HFFc6 (cell line): ENCODE data around the gene ERBB2. TPM values are rescaled to one million over a fixed set of nuclear protein-coding genes. Genes with fewer than 3 reads are reported as not detected.

Source experiments
- DNase-seq: peaks from one replicate; pipeline ENCODE4 v3.0.0-alpha.2; 2018
- H3K27ac Mint-ChIP-seq: 2 replicates; pipeline ENCODE4 v1.8.0; 2020; ENCODE audit warnings: mild to moderate bottlenecking, mixed read lengths
- H3K27me3 Mint-ChIP-seq: 2 replicates; pipeline ENCODE4 v1.8.0; 2021; ENCODE audit warnings: mild to moderate bottlenecking, moderate library complexity, mixed read lengths; ENCODE audit not compliant: insufficient read depth
- H3K36me3 Mint-ChIP-seq: 2 replicates; pipeline ENCODE4 v1.8.0; 2021; ENCODE audit warnings: low read depth, mixed read lengths
- H3K4me1 Mint-ChIP-seq: 2 replicates; pipeline ENCODE4 v1.8.0; 2020; ENCODE audit warnings: low read depth, mixed read lengths
- H3K4me3 Mint-ChIP-seq: 2 replicates; pipeline ENCODE4 v1.8.0; 2020; ENCODE audit warnings: mild to moderate bottlenecking, moderate library complexity, mixed read lengths
- H3K9me3 Mint-ChIP-seq: 2 replicates; pipeline ENCODE4 v1.8.0; 2020; ENCODE audit warnings: mild to moderate bottlenecking, mixed read lengths
- CTCF ChIP-seq: fragments of 200-600 bp; sonication (generic); IDR thresholded peaks from 2 replicates; pipeline ENCODE4 v1.5.0; 2021; ENCODE audit warnings: antibody characterized with exemption, mild to moderate bottlenecking
- total RNA-seq, 6 experiments: library from RNA; stranded (reverse); fragmentation: NEBNext Ultra II Directional; extraction: Animal tissue kit (Norgen Biotek cat#: 25700); gene quantifications; 2 replicates in 1 of 6; 3 replicates in 5 of 6; pipeline ENCODE4 v1.2.3, GENCODE V29; 2021

The ERBB2 gene
- total RNA-seq, 6 experiments from 2014 or later = 51.9 to 67.2 (median 61.0) TPM

DNA sequence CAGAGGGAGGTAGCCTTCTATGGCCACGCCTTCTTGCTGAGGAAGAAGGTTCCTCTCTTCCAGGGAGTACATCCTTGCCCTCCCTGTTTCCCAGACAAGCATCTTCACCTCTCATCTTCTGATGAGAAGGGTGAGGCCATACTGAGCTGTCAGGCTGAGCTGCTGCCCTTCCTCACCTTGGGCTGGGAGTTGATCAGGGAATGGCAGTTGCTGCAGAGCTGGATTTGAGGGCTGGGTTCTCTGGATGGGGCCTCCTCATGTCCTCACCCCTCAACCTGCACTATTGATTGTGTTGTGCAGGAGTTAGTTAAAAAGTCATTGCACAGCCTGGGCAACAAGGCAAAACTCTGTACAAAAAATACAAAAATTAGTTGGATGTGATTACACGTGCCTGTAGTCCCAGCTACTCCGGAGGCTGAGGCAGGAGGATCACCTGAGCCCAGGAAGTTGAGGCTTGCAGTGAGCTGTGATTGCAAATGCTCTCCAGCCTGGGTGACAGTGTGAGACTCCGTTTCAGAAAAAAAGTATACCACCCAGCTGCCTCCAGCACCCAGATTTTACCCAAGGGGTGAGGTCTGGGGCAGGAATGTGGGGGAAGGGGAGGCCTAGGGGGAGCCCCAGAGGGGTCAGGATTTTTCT is 2.0 kb downstream of the ERBB2 start:
- H3K4me3 Mint-ChIP-seq = peak overlapping the region; percentile 94
- peaks cover 43% of the 10 kb centered on the region for H3K4me1 Mint-ChIP-seq
- no peak overlapping the region for H3K27ac Mint-ChIP-seq
- no peaks in the 10 kb centered on the region for H3K9me3 Mint-ChIP-seq
- no peaks in the 10 kb centered on the region for H3K36me3 Mint-ChIP-seq
- no peak for DNase-seq
- no peak for TF ChIP-seq CTCF
- peaks cover 2% of the 10 kb centered on the region for H3K27me3 Mint-ChIP-seq

- no peaks in the 10 kb centered on the region for H3K36me3 Mint-ChIP-seq
- H3K27me3 Mint-ChIP-seq = peaks cover 2% of the 10 kb centered on the region
- no peak for TF ChIP-seq CTCF
- no peak overlapping the region for H3K27ac Mint-ChIP-seq
- DNase-seq = no peak
- H3K4me3 Mint-ChIP-seq = no peak overlapping the region
- H3K4me1 Mint-ChIP-seq = peaks cover 43% of the 10 kb centered on the region
- no peaks in the 10 kb centered on the region for H3K9me3 Mint-ChIP-seq
Measured at GRCh38 chr17:39702901-39703893, 3.3 kb downstream of the ERBB2 start.

GRCh38 chr17:39703913-39704312 is 4.0 kb downstream of the ERBB2 start:
- H3K4me1 Mint-ChIP-seq = peaks cover 40% of the 10 kb centered on the region

DNA sequence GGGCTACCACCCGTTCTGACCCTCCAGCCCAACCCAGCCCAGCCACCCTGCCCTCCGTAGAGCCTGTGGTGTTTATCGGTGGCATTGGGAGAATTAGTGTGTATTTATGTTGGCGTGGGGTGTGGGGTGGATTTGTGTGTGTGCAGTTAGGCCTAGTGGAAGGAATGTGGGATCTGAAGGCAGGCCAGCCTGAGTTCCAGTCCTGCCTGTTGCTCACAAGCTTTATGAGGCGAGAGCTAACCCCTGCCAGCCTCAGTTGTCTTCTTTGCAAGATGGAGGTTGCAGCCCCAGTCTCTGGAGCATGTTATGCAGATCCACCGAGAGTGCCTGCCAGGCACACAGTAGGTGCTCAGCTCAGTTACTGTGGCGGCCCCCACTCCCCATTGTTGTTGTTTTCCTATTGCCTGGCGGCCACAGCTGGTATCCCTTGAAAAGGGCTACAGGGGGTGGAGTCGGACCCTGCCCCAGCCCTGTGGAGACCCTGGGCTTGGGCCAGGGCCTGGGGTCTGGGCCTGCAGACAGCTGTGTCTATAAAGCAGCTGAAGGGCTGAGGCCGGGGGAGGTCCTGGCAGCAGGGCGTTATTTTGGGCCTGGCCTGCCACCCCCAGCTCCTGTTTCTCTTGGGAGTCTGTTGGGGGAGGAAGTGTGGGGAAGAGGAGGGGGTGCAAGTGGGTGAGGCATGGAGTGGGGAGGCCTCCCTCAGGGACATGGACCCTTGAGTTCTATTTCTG is 5.1 kb downstream of the ERBB2 start:
- H3K36me3 Mint-ChIP-seq = no peaks in the 10 kb centered on the region
- peak; percentile 71 for TF ChIP-seq CTCF
- H3K9me3 Mint-ChIP-seq = no peaks in the 10 kb centered on the region
- H3K27ac Mint-ChIP-seq = no peak overlapping the region
- no peak overlapping the region for H3K4me3 Mint-ChIP-seq
- peak; percentile 6 for DNase-seq
- H3K4me1 Mint-ChIP-seq = peaks cover 33% of the 10 kb centered on the region
- H3K27me3 Mint-ChIP-seq = peaks cover 2% of the 10 kb centered on the region

More at GRCh38 chr17:39703913-39704312, 4.0 kb downstream of the ERBB2 start:
- no peaks in the 10 kb centered on the region for H3K9me3 Mint-ChIP-seq
- no peaks in the 10 kb centered on the region for H3K36me3 Mint-ChIP-seq
- no peak for DNase-seq
- no peak for TF ChIP-seq CTCF
- no peak overlapping the region for H3K27ac Mint-ChIP-seq
- no peak overlapping the region for H3K4me3 Mint-ChIP-seq
- H3K27me3 Mint-ChIP-seq = peaks cover 2% of the 10 kb centered on the region

DNA sequence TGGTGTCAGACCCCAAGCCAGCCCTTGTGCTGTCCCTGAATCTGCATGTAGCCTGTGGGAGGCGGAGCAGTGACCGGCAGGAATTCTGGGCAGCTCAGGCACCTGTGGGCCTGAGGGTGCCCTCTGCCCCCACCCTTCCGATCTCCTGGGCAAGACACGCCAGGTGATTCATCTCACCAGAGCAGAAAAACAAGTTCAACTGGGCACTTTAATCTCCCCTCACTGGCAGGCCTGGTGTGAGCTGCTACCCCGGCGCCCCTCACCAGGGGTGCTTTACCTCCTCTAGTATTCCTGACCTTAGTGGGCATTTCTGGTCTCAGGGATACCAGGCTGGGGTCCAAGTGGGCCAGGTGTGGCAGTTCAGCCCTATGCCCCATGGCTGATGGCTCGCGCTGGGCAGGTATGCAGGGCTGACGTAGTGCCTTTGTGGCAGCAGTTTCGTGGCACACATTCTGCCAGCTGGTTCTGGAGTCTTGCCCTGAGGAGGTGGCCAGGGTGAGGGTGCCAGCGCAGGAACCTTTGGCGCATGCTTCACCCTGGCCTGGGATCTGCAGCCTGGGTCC is 6.0 kb downstream of the ERBB2 start:
- peaks cover 2% of the 10 kb centered on the region for H3K27me3 Mint-ChIP-seq
- H3K9me3 Mint-ChIP-seq = no peaks in the 10 kb centered on the region
- H3K4me1 Mint-ChIP-seq = peaks cover 33% of the 10 kb centered on the region
- DNase-seq = no peak
- no peaks in the 10 kb centered on the region for H3K36me3 Mint-ChIP-seq
- no peak overlapping the region for H3K4me3 Mint-ChIP-seq
- TF ChIP-seq CTCF = no peak
- H3K27ac Mint-ChIP-seq = no peak overlapping the region
